ENCODE data around the gene SLC16A1.
A peak's percentile ranks its signal among the peaks of the same experiment; 100 is the strongest.
"Not testable (repeated sequence)": the region's sequence is repeated elsewhere in the genome, so short reads cannot be mapped to it uniquely, and the experiment has no call there.

Gene SLC16A1

GRCh38 chr1:112961072-112961471 lies 5.1 kb upstream of the SLC16A1 start:
- no peak for DNase-seq

- DNase-seq: no peak
Measured at GRCh38 chr1:112960384-112960783, 4.4 kb upstream of the SLC16A1 start.

- not testable (repeated sequence) for DNase-seq
Measured at GRCh38 chr1:112958236-112958635, 2.2 kb upstream of the SLC16A1 start.

- peak; percentile 65 for DNase-seq
Measured at GRCh38 chr1:112957133-112957812, 1.3 kb upstream of the SLC16A1 start.

GRCh38 chr1:112956544-112957132 lies 642 bp upstream of the SLC16A1 start:
- DNase-seq: peak; percentile 79

GRCh38 chr1:112954945-112955772 lies 837 bp downstream of the SLC16A1 start:
- peak; percentile 85 for DNase-seq

GRCh38 chr1:112954017-112954650 lies 1.9 kb downstream of the SLC16A1 start:
- DNase-seq: no peak

- DNase-seq: no peak
Measured at GRCh38 chr1:112950426-112950825, 5.6 kb downstream of the SLC16A1 start.

GRCh38 chr1:112946683-112947082 lies 9.3 kb downstream of the SLC16A1 start:
- no peak for DNase-seq

- DNase-seq: no peak
Measured at GRCh38 chr1:112939810-112940209, 16.2 kb downstream of the SLC16A1 start.

GRCh38 chr1:112938210-112938609 lies 17.8 kb downstream of the SLC16A1 start:
- no peak for DNase-seq

GRCh38 chr1:112937495-112937894 lies 18.5 kb downstream of the SLC16A1 start:
- no peak for DNase-seq

- DNase-seq: no peak
Measured at GRCh38 chr1:112937070-112937469, 18.9 kb downstream of the SLC16A1 start.

GRCh38 chr1:112935461-112936111 lies 20.4 kb downstream of the SLC16A1 start:
- DNase-seq: no peak

GRCh38 chr1:112934577-112934976 lies 21.4 kb downstream of the SLC16A1 start:
- DNase-seq: no peak

- no peak for DNase-seq
Measured at GRCh38 chr1:112933820-112934571, 22.0 kb downstream of the SLC16A1 start.

GRCh38 chr1:112929979-112930378 lies 26.0 kb downstream of the SLC16A1 start:
- no peak for DNase-seq

GRCh38 chr1:112927462-112927990 lies 28.5 kb downstream of the SLC16A1 start:
- no peak for DNase-seq

GRCh38 chr1:112926858-112927257 lies 29.1 kb downstream of the SLC16A1 start:
- DNase-seq: no peak

- no peak for DNase-seq
Measured at GRCh38 chr1:112925015-112925414, 31.0 kb downstream of the SLC16A1 start.

GRCh38 chr1:112923959-112924349 lies 32.0 kb downstream of the SLC16A1 start:
- DNase-seq: no peak

All from activated CD8-positive, alpha-beta memory T cell treated with anti-CD3 and anti-CD28 coated beads, Interleukin-2, amount 50 U/mL, for 48 hours (primary cell).